GM21619 (cell line): Measurements from ENCODE around the gene MERTK.
"Not testable (repeated sequence)": the region's sequence is repeated elsewhere in the genome, so short reads cannot be mapped to it uniquely, and the experiment has no call there.

ENCODE experiments used
- ATAC-seq: cut with Tn5 transposase; IDR thresholded peaks from one replicate; pipeline ENCODE4 v1.9.1; 2021; ENCODE audit not compliant: unreplicated experiment

Gene MERTK

DNA sequence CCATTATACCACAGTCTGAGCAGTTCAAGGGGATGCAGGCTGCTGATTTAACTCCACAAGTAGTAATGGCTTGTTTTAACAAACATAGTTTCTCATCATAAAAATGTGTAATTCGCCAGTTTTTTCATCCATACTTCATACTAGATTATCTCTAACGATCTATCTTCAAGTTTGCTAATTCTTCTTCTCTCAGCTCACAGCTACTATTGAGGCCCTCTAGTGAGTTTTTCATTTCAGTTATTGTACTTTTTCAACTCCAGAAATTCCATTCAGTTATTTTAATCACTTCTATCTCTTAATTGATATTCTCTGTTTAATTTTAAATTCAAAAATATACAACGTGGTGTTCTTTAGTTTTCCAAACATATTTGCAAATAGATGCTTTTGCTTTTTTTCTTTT is 136.5 kb downstream of the MERTK start:
- no peak for ATAC-seq

DNA sequence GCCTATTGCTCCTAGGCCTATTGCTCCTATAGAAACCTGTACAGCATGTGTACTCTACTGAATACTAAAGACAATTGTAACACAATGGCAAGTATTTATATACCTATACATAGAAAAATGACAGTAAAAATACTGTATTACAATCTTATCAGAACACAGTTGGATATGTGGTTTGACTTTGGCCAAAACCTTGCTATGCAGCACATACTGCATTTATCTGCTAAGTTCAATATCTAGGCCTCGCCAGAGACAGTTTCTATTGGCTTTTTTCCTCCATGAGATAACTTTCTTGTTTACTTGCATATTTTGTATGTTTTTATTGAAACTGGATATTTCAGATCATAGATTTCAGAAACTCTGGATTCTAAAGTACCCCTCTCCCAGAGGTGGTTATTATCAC is 137.4 kb downstream of the MERTK start:
- no peak for ATAC-seq

DNA sequence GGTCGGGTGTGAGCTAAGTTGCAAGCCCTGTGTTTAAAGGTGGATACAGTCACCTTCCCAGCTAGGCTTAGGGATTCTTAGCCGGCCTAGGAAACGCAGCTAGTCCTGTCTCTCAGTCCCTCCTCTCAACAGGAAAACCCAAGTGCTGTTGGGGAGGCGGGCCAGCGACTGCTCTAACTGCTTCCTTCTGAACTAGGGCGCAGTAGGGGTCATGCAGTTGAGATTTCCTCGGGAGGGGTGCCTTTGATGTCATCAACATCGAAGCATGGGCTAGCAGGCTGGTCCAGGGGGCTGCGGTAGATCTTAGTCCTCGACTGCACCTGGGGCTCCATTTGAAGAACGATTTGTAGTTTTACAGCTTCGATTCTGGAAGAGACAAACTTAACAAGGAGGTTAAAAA is 141.1 kb downstream of the MERTK start:
- ATAC-seq: not testable (repeated sequence)

DNA sequence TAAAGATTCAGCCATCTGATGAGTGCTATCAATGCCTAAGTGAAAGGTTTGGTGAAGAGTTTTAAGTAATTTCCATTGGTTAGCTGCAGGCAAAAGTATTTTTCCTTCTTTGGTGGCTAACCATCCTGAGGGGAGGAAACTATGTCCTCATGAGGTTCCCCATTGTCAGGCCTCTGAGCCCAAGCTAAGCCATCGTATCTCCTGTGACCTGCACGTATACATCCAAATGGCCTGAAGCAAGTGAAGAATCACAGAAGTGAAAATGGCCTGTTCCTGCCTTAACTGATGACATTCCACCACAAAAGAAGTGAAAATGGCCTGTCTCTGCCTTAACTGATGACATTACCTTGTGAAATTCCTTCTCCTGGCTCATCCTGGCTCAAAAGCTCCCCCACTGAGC is 141.7 kb downstream of the MERTK start:
- ATAC-seq: not testable (repeated sequence)

DNA sequence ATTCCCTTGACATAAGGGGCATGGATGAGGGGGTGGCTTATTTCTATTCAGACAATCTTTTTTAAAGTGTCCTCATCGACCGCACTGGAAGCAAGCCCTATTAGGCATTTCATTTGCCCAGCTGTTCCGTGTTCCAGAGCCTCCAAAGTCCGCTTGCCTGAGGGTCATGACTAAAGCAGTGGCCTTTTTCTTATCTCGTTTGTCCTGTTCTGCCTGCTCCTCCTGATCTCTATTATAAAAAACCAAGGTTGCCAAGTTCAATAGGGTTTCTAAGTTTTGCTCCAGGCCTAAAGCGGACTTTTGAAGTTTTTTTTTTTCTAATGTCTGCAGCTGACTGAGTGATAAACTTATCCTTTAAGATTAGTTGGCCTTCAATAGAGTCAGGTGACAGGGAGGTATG is 143.1 kb downstream of the MERTK start:
- not testable (repeated sequence) for ATAC-seq

DNA sequence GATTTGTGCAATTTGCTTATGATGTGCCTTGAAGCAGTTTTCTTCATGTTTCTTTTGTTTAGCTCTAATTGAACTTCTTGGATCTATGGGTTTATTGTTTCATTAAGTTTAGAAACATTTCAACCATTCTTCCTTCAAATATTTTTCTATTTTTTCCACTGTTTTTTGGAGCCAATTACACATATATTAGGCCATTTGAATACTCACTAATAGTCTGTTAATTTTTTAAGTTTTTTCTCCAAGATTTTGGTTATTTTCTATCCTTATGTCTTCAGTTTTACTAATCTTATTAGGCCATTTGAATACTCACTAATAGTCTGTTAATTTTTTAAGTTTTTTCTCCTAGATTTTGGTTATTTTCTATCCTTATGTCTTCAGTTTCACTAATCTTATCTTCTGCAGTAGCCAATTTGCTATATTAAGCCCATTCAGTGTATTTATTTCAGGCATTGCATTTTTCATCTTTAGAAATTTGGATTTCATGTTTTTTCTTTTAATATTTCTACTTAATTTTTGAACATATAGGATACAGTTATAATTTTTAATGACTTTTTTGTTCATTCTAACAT is 147.1 kb downstream of the MERTK start:
- ATAC-seq: no peak

DNA sequence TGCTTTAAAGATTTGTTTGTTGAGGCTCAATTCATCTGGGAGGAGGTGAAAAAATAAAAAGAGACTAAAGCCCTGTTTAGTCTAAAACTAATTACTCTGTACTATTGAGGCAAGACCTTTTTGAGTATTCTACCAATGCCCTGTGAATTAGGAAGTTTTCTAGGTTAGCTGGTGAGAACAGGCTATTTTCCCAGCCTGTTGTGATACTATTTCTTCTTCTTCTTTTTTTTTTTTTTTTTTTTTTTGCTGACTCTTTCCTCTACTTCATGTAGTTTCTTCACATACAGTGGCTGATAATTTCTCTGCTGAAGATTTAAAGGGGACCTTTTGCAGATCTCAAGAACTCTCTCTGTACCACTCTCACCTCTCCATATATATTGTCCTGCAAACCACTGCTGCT is 147.8 kb downstream of the MERTK start:
- ATAC-seq: no peak

DNA sequence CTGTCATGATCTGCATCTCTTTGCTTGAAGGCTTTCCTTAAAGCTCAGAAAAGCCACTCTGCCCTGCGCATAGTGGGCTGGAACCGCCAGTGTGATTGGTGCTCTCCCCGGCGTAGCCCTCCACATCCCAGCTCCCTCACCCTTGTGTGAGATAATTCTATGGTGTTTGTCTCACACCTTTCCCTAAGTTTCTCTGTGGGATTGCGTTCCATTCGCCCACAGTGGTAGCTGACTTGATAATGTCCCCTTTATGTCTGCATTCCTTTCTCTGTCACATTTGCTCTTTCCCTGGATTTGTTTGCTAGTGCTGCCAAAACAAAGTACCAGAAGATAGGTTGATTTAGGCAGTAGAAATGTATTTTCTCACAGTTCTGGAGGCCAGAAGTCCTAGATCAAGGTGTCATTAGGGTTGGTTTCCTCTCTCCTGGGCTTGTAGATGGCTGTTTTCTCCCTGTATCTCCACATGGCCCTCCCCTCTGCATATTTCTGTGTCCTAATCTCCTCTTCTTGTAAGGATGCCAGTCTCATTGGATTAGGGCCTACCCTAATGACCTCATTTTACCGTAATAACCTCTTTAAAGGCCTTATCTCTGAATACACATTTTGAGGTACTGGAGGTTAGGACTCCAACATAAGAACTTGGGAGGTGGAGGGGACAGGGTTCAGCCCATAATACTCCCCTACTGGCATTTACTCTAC is 149.3 kb downstream of the MERTK start:
- ATAC-seq: no peak

DNA sequence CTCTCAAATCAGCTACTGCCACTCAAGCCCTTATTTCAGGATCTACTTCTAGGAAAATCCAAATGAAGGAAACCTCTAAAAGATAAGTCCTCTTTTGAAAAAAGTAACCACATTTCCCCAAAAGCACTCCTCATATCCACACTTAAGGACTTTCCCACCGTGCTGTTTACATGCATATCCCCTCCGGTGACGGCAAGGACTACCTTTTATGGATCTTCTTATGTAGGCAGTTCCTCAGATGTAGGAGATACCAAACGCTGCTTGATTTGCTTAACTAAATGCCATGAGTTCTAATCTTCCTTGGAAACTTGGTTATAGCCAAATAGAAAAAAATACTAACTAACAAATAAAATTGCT is 149.8 kb downstream of the MERTK start:
- ATAC-seq: no peak

DNA sequence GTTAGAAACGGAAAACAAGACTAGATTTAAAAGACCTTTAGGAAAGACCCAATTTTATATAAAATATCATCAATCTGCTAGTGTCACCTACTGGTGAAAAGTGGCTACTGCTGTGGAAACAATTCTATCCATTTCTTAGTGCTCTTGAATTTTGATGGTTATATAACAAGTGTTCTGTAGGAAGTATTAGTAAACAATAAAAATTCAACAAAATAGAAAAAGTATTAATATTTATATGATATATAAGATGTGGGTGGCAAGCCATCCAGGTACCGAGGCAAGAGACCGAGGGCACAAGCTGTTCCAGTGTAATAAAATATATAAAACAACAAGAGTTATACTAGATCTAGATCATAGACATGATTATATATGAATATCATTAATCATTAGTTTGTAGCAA is 150.5 kb downstream of the MERTK start:
- ATAC-seq: no peak

DNA sequence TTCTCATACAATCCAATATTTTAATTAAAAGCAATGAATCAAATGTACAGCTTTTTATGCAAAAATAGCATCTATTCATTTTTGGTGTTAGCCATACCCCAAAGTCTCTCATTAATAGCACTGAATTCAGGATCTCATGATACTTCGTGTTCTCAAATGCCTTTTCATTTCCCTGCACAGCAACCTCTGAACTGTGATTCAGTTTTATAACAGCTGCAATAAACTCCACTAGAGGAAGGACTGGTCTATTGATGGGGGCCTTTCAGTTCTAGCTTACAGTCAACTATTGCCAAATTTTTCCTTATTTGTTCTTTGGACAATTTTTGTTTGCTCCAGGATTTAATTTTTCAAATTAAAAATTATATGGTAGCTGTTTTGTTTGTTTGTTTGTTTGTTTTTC is 151.9 kb downstream of the MERTK start:
- no peak for ATAC-seq

DNA sequence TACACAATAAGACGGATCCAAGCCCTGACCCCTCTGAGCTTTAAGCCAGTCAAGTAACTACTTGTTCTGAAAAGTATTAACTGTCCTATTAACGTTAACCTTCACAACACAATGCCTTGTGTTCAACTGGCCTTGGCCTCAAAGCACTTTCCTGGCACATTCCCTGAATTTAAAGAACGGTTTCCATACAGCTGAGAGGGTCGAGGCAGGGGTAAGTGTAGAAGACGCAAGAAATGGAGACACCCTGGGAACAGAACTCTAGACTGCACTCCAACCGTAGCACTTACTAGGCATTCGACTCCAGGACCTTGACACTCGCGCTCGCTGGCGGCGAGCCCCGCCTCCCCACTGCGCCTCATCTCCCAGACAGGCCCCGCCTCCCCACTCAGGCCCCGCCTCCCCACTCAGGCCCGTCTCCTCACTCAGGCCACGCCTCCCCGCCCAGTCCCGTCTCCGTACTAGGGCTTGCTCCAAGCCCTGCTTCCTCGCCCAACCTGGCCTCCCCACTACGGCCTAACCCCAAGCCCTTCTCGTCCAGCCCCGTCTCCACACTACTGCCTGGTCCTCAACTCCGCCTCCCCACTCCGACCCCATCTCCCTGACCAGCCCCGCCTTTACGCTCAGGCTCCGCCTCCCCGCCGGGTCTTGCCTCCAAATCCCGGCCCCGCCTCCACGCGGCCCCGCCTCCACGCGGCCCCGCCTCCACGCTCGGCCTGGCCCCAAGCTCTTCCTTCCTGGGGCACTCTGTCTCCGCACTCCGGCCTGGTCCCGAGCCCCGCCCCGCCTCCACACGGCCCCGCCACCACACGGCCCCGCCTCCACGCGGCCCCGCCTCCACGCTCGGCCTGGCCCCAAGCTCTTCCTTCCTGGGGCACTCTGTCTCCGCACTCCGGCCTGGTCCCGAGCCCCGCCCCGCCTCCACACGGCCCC is 155.8 kb downstream of the MERTK start:
- ATAC-seq: peak; percentile 51

DNA sequence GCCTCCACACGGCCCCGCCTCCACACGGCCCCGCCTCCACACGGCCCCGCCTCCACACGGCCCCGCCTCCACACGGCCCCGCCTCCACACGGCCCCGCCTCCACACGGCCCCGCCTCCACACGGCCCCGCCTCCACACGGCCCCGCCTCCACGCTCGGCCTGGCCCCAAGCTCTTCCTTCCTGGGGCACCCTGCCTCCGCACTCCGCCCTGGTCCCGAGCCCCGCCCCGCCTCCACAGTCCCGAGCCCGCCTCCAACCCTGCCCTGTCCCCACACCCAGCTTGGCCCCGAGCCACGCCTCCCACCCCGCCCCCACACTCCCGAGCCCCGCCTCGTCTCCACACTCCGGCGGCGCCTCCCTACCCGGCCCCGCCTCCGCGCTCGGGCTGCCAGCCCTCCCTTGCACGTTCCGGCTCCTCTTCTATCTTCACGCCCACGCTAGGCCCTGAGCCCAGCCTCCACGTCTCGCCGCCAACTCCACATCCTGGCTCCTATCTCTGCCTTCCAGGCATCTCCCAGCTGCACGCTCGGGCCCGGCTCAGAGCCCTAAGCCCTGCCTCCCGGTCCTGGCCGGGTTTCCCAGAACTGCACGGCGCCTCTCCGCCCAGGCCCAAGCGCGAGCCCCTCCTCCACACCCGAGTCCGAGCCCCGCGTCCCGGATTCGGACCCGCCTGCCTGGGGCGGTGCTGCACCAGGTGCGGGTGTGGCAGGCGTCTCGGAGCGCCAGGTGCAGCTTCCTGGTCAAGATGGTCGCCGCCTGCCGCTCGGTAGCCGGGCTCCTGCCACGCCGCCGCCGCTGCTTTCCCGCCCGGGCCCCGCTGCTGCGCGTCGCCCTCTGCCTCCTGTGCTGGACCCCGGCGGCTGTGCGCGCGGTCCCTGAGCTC is 156.7 kb downstream of the MERTK start, which contains the start of gene TMEM87B:
Gene TMEM87B (plus strand): TSS at position 423 of the 883 bp plus-strand sequence. CDS start 323 bp downstream, at position 746.
- peak; percentile 48 for ATAC-seq

DNA sequence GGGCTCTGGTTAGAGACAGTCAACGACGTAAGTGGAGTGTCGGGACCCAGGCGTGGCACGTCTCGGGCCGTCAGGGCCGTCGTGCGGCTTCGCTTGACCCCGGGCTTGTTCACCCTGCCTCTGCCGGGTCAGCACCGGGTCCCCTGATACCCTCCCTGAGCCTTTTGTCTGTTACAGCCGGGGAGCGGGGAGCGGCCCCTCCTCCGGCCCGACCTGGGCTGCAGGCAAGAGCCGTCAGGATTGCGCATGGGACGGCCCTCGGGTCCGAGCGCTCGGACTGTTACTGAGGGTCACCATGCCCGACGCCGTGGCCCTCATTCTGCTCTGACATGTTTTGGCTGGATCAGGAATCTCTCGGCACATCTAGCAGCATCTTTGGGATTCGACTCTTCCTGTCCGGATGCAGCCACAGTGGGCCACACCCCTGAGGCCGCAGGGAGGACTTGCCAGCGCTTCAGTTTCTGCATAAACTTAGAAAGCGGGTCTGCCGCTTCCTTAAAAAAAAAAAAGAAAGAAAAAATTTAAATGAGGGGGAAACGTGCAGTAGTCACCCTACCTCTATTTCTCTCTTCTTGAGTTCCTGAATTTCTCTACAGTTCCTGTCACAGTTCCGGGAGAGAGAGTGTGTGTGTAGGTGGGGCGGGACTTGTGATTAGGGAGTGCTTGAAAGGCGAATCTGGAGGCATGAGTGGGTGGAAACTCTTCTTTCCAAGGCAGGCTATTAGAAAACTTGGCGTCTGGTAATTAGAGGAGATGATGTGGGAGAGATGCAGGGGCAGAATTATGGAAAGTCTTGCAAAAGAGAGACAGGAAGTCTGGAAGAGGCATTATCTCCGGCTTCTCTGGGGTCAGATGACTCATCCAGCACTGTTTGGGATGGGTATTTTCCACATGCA is 157.6 kb downstream of the MERTK start:
- no peak for ATAC-seq

DNA sequence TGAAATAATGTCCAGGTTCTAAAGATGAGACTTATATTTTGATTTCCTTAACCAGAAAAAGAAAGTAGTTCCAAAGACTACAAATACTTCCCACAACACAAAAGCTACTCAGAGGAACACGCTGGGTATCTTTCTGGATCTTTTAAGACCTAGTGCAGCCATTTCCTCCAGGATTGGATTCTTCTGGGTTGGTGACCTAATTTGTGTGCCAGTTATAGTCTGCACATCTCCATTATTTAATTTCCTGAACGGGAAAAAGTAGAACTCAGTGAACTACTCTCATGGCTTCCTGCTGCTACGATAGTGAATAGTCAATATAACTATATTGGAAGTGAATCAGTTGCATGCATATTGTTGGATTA is 158.2 kb downstream of the MERTK start:
- no peak for ATAC-seq

DNA sequence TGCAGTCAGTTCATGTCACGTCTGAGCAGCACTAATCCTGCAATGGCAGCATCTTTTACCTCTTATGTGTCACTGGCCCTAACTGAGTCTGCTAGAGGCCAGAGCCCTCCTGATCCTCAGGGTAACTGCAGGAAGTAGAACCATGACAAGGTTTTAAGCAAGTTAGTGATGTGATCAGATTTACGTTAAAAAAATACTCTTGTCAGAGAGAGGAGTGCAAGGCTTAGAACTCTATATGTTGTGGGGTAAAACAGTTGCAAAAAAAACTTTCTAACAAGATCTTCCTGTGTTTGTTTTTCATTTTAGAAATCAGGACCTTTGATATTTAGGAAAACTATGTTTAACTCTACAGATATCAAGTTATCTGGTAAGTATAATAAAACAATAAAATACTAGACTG is 161.3 kb downstream of the MERTK start:
- no peak for ATAC-seq

DNA sequence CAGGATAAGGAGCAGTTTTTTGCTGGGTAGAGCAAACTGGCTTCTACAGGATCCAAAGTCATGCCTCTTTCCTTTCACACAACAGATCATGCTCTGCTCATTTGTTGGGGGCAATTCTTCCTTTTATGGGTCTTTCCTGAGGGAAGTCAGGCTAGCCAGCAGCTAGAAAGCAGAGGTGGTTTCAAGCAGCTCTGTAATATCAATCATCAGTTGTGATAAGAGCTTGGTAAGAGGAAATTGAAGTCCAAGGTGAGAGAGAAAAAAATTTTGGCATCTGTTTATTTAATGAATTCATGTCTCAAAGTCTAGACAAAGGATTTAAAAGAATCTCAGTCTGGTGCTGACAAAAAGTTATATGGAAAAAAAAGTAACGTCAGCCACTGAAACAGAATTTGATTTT is 162.9 kb downstream of the MERTK start:
- no peak for ATAC-seq

DNA sequence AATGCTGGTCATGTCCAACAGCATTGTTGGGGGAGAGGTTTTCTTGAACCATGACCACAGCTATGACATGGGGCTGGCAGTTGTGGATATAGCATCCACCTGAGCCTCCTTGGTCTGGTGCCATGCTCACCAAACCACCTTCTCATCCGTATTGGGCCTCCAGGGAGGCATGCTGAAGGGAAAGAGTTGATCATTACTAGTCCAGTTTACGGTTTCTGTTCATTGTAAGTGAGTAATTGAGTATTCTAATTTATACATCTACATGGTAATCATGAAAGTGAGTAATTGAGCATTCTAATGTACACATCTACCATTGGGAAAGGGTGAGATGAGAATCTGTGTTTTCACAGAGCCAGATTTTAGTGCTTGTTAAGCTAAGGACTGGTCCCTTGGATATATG is 163.4 kb downstream of the MERTK start:
- ATAC-seq: no peak

DNA sequence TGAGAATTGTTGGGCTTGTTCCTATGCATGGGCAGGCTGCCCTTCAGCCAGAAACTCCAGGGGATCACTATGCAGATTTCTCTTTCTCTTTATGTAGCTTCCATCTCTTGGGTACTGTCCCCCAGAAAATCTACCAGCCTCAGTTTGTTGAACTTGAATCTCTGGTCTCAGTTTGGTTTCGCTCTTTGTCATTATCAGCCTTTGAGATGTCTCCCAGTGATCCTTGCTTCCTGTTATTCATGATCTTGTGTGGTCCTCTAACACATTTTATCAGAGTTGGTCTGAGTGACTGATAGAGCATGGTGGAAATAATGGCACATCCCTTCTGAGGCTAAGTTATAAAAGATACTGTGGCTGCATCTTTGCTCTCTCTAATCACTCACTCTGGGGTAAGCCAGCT is 164.5 kb downstream of the MERTK start:
- no peak for ATAC-seq

DNA sequence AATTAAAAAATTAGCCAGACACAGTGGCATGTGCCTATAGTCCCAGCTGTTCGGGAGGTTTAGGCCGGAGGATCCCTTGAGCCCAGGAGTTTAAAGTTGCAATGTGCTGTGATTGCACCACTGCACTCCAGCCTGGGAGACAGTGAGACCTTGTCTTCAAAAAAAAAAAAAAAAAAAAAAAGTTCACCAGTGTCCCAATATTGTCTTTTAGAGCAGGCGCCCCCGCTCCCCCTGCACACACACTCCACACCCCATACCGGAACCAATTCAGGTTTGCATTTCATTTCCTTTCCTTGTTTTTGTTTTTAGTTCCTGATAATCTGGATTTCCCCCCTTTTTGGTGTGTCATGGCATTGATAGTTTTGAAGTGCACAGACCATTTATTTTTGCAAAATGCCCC is 167.1 kb downstream of the MERTK start:
- ATAC-seq: no peak
